Effector memory CD4-positive, alpha-beta T cell (primary cell): ENCODE data around the gene CCDC91.
A peak's percentile ranks its signal among the peaks of the same experiment; 100 is the strongest.
"Not testable (repeated sequence)": the region's sequence is repeated elsewhere in the genome, so short reads cannot be mapped to it uniquely, and the experiment has no call there.

ENCODE experiments used
- DNase-seq, 3 donors: peaks; one replicate each; pipeline ENCODE4 v3.0.0-alpha.2; 2020
- H3K27ac ChIP-seq: 2 replicates; pipeline ENCODE4 v1.7.0; 2013; ENCODE audit warnings: mild to moderate bottlenecking, low read length, moderate library complexity; ENCODE audit not compliant: insufficient read depth, poor library complexity, severe bottlenecking
- H3K27me3 ChIP-seq: replicated peaks from 2 replicates; pipeline ENCODE4 v1.7.0; 2013; ENCODE audit warnings: mild to moderate bottlenecking, low read length; ENCODE audit not compliant: insufficient read depth, control insufficient read depth, poor library complexity, severe bottlenecking
- H3K36me3 ChIP-seq: 2 replicates; pipeline ENCODE4 v1.7.0; 2013; ENCODE audit warnings: mild to moderate bottlenecking, low read length, moderate library complexity; ENCODE audit not compliant: control insufficient read depth, insufficient read depth
- H3K4me1 ChIP-seq: 2 replicates; pipeline ENCODE4 v1.7.0; 2013; ENCODE audit warnings: low read length, mild to moderate bottlenecking; ENCODE audit not compliant: control insufficient read depth, insufficient read depth, poor library complexity, severe bottlenecking
- H3K4me3 ChIP-seq: 2 replicates; pipeline ENCODE4 v1.7.0; 2013; ENCODE audit warnings: low read length, low read depth, mild to moderate bottlenecking; ENCODE audit not compliant: insufficient read depth, poor library complexity, severe bottlenecking
- H3K9me3 ChIP-seq: 2 replicates; pipeline ENCODE4 v1.7.0; 2013; ENCODE audit warnings: mild to moderate bottlenecking, low read length, moderate library complexity; ENCODE audit not compliant: control insufficient read depth

CCDC91 gene

DNA sequence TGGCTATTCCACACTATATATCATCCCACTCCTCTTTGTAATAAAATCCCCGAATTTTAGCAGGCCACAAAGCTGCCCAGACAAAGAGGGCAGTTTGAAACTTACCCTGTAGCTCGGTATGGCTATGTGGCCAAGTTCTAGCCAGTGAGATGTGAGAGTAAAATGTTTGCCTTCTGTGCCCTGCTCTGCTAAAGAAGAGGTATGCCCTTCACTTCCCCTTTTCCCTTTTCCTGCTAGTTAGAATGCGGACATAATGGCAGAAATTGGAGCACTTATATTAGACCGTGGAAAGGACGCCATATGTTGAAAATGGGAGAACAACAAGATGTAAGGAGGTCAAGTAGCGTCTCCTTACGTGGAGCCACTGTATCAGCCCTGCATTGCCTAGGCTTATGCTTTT is 11.5 kb upstream of the CCDC91 start:
- Histone ChIP-seq H3K36me3 (no peaks in the 10 kb centered on the region), H3K4me3 (no peak overlapping the region), H3K9me3 (no peaks in the 10 kb centered on the region), H3K27ac (no peak overlapping the region), H3K4me1 (no peaks in the 10 kb centered on the region), H3K27me3 (no peaks in the 10 kb centered on the region)
- no peak for DNase-seq

DNA sequence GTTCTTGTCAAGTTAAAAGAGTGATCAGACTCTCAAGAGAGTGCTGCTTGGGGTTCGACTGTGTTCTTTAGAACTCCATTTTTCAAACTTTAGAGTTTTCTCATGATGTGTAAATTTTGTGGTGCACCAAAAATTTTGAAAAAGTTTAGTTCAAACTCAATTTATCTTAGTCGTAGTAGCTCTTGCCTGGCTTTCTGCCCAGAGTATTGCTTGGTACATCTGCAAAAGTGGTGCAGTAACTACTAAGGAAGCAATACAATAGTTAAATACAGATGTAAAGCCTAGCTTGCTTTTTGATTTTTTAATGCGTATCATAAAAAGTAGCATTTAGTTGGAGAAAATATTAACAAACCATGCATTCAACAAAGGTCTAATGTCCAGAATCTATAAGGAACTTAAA is 9.5 kb upstream of the CCDC91 start:
- Histone ChIP-seq H3K4me3 (no peak overlapping the region), H3K27me3 (no peaks in the 10 kb centered on the region), H3K4me1 (no peaks in the 10 kb centered on the region), H3K9me3 (no peaks in the 10 kb centered on the region), H3K36me3 (no peaks in the 10 kb centered on the region), H3K27ac (no peak overlapping the region)
- DNase-seq = no peak

DNA sequence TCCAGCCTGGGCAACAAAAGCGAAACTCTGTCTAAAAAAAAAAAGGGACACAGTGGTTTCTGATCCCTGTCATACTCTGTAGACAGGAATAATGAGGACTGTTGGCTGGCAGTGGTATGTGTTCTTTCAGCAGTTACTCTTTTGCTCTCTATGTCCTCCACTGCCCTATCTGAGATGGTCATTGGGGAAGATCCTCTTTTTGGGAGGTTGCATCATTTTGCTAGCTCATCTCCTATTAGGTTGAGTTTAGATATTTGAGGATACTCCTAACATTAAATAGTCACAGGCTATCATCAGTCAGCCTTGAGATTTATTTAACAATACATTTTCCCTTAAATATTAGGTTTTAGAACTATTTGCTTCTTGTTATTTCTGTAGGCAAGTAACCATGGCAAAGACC is 5.9 kb upstream of the CCDC91 start:
- H3K9me3 ChIP-seq = no peaks in the 10 kb centered on the region
- no peaks in the 10 kb centered on the region for H3K4me1 ChIP-seq
- no peak overlapping the region for H3K27ac ChIP-seq
- no peaks in the 10 kb centered on the region for H3K27me3 ChIP-seq
- no peak overlapping the region for H3K4me3 ChIP-seq
- no peaks in the 10 kb centered on the region for H3K36me3 ChIP-seq
- no peak for DNase-seq

DNA sequence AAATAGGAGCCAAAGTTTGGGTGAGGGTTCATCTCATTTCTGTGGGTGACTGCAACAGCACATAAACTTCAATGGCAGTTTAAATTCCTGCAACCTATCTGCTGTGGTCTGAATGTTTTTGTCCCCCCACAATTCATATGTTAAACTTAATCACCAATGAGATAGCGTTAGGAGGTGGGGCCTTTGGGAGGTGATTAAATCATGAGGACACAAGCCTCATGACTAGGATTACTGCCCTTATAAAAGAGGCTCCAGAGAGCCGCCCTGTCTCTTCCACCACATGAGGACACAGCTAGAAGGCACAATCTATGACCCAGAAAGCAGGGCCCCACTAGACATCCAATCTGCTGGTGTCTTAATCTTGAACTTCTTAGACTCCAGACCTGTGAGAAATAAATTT is 3.8 kb upstream of the CCDC91 start:
- H3K9me3 ChIP-seq = no peaks in the 10 kb centered on the region
- H3K4me1 ChIP-seq = peaks cover 6% of the 10 kb centered on the region
- H3K36me3 ChIP-seq = no peaks in the 10 kb centered on the region
- H3K27me3 ChIP-seq = no peaks in the 10 kb centered on the region
- H3K27ac ChIP-seq = no peak overlapping the region
- DNase-seq = no peak
- no peak overlapping the region for H3K4me3 ChIP-seq

DNA sequence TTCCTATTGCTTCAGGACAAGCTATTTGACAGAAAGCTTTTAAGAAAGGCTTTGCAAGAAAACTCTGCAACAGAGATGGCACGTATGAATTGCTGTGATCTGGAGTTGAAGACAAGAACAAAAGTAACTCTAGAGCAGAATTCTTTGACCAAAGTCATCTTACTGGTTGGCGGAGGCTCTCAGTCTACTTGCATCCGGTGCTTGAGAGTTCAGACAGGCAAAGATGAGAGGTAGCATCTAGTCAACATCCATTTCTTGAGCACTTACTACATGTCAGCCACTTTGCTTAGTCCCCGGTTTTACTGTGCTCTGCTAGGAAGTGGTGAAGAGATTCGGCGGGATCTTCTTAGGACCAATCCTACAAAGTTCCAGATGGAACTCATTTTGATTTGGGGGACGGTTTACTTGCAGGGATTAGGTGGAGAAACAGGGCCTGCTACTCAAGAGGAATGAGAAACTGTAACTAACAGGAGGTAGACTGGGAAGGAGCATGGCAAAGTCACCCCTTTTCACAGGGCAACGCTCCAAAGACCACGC is 404 bp upstream of the CCDC91 start:
- peak overlapping the region; percentile 96 for H3K27ac ChIP-seq
- no peaks in the 10 kb centered on the region for H3K36me3 ChIP-seq
- no peaks in the 10 kb centered on the region for H3K9me3 ChIP-seq
- peaks cover 9% of the 10 kb centered on the region for H3K4me1 ChIP-seq
- DNase-seq = peak in 1 of 3 donors; percentile 1
- peak overlapping the region; percentile 69 for H3K4me3 ChIP-seq
- no peaks in the 10 kb centered on the region for H3K27me3 ChIP-seq

DNA sequence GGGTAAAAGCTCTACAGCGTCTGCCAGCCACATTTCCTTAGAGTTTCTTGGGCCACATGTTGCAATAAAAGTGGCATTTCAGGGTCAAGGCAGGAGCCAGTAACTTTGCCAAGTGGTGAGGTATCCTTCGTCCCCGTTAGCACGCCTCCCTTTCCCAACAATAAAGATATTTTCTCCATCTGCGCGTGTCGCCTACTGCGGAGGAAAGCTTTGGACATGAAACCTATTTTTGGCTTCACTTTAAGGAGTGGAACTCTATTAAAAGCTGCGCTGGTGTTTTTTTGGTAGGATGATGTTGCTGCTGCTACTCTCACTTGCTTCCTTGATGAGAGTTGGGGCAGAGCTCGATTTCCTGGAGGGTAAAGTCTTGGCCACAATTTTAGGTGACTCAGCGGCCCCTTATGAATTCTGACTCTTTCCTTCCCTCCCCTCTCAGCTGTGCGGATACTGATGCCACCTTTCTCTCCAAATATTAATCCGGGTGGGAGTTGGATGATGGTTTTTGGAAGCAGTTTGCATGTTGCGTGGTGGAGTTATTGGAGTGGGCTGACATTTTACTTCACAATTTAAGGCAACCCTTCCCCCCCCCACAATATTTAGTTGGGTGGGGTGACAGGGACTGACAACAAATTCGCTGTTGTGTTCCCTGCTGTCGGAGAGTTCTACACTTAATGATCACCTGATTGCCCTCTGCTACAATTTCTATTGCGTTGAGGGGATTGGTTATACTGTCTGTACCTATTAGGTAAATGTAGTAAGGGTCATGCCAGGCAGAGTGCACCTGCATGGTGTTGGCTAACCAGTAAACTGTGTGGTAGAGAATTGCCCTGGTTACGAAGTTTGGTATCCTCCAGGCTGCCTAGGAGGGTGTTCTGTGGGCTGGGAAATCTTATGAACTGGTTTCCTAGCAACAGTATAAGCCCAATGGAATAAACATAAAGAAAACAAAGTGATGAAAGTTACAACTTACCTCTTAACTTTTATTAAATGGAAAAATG is 1.1 kb downstream of the CCDC91 start:
- Histone ChIP-seq H3K36me3 (no peaks in the 10 kb centered on the region), H3K4me1 (peaks cover 9% of the 10 kb centered on the region), H3K4me3 (peak overlapping the region; percentile 69), H3K9me3 (no peaks in the 10 kb centered on the region), H3K27ac (peak overlapping the region; percentile 96), H3K27me3 (no peaks in the 10 kb centered on the region)
- peak; percentile 24 to 33 (median 25) for DNase-seq

DNA sequence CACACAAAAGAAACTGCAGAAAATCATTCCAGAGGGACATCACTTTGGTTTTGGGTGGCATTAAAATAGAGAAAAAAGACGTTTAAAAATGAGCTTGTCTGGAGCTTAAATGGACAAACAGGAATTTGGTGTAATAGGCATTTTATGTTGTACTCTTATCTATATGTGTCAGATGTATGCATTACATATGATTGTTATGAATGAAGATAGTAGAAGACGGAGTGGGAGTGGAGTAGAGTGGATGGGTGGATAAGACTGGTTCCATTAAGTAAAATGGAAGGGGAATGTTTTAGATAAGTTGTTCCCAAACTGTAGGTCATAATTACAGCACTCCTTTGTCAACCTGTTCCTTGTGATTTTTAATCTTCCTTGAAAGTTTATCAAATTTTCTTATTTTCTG is 1.9 kb downstream of the CCDC91 start:
- H3K4me3 ChIP-seq = no peak overlapping the region
- no peak overlapping the region for H3K27ac ChIP-seq
- no peaks in the 10 kb centered on the region for H3K27me3 ChIP-seq
- peaks cover 9% of the 10 kb centered on the region for H3K4me1 ChIP-seq
- H3K9me3 ChIP-seq = no peaks in the 10 kb centered on the region
- no peaks in the 10 kb centered on the region for H3K36me3 ChIP-seq
- no peak for DNase-seq

DNA sequence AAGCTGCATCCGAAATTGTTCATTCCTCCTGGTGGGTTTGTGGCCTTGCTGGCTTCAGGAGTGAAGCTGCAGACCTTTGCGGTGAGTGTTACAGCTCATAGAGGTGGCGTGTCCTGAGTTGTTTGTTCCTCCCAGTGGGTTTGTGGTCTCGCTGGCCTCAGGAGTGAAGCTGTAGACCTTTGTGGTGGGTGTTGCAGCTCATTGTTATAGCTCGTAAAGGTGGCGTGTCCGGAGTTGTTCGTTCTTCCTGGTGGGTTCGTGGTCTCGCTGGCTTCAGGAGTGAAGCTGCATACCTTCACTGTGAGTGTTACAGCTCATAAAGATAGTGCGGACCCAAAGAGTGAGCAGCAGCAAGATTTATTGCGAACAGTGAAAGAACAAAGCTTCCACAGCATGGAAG is 4.4 kb downstream of the CCDC91 start:
- DNase-seq, H3K4me1 ChIP-seq, H3K4me3 ChIP-seq, H3K27me3 ChIP-seq, H3K9me3 ChIP-seq, H3K36me3 ChIP-seq, H3K27ac ChIP-seq: not testable (repeated sequence)

DNA sequence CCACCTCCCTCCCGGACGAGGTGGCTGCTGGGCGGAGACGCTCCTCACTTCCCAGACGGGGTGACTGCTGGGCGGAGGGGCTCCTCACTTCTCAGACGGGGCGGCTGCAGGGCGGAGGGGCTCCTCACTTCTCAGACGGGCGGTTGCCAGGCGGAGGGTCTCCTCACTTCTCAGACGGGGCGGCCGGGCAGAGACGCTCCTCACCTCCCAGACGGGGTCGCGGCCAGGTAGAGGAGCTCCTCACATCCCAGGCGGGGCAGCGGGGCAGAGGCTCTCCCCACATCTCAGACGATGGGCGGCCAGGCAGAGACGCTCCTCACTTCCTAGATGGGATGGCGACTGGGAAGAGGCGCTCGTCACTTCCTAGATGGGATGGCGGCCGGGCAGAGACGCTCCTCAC is 10.9 kb downstream of the CCDC91 start:
- H3K27me3 ChIP-seq, H3K27ac ChIP-seq: not testable (repeated sequence)

DNA sequence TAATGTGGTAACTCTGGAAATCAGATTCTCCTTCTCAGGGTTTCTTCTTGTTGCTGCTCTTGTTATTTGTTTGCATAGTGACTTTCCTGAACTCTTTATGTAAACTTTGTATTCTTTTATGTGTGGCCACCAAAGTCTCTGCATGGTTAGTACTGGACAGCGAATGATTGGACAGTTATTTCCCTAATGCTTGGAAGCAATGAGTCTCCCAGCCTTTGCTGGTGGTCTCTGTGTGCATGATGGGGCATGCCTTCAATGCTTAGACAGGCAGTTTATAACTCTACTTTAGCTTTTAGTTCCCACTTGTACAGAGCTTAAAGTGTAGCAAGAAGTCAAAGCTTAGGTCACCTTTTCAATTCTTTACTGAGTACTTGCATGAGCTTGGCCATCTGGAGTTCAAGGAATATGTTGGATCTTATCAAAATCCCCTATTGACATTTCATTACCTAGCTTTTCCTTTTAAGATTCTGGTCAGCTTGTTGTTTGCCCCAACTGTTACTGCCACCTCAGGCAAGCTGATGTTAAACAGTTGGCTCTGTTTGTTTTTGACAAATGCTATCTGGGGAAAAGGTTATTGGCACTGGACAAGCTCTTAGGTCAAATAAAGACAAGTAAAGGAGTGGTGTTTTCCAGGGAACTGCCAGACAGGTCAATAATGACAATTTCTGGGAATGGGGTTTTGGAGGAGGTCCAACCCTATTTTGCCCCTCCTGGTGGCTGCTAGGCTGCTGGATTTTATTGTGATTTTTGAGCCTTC is 12.3 kb downstream of the CCDC91 start:
- no peak overlapping the region for H3K4me3 ChIP-seq
- H3K4me1 ChIP-seq = no peaks in the 10 kb centered on the region
- no peaks in the 10 kb centered on the region for H3K27me3 ChIP-seq
- H3K36me3 ChIP-seq = no peaks in the 10 kb centered on the region
- H3K9me3 ChIP-seq = no peaks in the 10 kb centered on the region
- no peak overlapping the region for H3K27ac ChIP-seq
- no peak for DNase-seq

More for the DNA sequence above, 10.9 kb downstream of the CCDC91 start:
- not testable (repeated sequence) for H3K4me3 ChIP-seq, DNase-seq, H3K9me3 ChIP-seq, H3K4me1 ChIP-seq, H3K36me3 ChIP-seq
